ENCODE data around the gene ZNF816.

ZNF816 gene

DNA sequence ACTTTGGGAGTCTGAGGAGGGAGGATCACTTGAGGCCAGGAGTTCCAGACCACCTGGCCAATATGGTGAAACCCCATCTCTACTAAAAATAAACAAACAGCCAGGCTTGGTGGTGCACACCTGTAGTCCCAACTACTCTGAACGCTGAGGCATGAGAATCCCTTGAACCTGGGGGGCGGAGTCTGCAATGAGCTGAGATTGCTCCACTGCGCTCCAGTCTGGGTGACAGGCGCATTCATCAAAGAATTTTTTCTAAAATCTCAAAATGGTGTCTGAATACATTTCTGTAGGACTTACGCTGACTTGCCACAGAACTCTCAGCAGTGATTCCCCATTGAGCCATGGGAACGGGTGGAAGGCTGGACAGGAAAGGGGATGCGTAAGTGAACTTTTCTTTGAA lies 33.0 kb upstream of the ZNF816 start:
- Histone ChIP-seq H3K4me2 (ENCODE audit: low read depth, low read length) (no peak overlapping the region), H3K9me3 (replicated peaks; ENCODE audit: insufficient read depth, low read length) (no peaks in the 10 kb centered on the region), H3K36me3 (replicated peaks; ENCODE audit: insufficient read depth, low read length) (no peaks in the 10 kb centered on the region), H3K9ac (ENCODE audit: low read length) (no peak overlapping the region), H3K4me3 (ENCODE audit: low read length) (no peak overlapping the region), H3K4me1 (ENCODE audit: low read length) (no peaks in the 10 kb centered on the region), H2AFZ (ENCODE audit: low read length) (no peak overlapping the region), H4K20me1 (ENCODE audit: insufficient read depth, low read length) (no peaks in the 10 kb centered on the region), H3K79me2 (ENCODE audit: low read length) (no peaks in the 10 kb centered on the region), H3F3A (ENCODE audit: insufficient read depth, low read length) (no peaks in the 10 kb centered on the region), H3K9me2 (replicated peaks; ENCODE audit: insufficient read depth, low read length) (no peaks in the 10 kb centered on the region), H3K27me3 (replicated peaks; ENCODE audit: insufficient read depth, low read length) (no peaks in the 10 kb centered on the region), H3K27ac (ENCODE audit: low read length) (no peak overlapping the region)
- no peak for TF ChIP-seq EZH2 (optimal IDR thresholded peaks at IDR 0.05; ENCODE audit: low read depth, low read length)
- TF ChIP-seq, protein P1, sequence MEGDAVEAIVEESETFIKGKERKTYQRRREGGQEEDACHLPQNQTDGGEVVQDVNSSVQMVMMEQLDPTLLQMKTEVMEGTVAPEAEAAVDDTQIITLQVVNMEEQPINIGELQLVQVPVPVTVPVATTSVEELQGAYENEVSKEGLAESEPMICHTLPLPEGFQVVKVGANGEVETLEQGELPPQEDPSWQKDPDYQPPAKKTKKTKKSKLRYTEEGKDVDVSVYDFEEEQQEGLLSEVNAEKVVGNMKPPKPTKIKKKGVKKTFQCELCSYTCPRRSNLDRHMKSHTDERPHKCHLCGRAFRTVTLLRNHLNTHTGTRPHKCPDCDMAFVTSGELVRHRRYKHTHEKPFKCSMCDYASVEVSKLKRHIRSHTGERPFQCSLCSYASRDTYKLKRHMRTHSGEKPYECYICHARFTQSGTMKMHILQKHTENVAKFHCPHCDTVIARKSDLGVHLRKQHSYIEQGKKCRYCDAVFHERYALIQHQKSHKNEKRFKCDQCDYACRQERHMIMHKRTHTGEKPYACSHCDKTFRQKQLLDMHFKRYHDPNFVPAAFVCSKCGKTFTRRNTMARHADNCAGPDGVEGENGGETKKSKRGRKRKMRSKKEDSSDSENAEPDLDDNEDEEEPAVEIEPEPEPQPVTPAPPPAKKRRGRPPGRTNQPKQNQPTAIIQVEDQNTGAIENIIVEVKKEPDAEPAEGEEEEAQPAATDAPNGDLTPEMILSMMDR (IDR thresholded peaks at IDR 0.05; ENCODE audit: low read length): no peak
- TF ChIP-seq EZH2phosphoT487 (IDR thresholded peaks at IDR 0.05; ENCODE audit: low read length): no peak
- no peak for DNase-seq

DNA sequence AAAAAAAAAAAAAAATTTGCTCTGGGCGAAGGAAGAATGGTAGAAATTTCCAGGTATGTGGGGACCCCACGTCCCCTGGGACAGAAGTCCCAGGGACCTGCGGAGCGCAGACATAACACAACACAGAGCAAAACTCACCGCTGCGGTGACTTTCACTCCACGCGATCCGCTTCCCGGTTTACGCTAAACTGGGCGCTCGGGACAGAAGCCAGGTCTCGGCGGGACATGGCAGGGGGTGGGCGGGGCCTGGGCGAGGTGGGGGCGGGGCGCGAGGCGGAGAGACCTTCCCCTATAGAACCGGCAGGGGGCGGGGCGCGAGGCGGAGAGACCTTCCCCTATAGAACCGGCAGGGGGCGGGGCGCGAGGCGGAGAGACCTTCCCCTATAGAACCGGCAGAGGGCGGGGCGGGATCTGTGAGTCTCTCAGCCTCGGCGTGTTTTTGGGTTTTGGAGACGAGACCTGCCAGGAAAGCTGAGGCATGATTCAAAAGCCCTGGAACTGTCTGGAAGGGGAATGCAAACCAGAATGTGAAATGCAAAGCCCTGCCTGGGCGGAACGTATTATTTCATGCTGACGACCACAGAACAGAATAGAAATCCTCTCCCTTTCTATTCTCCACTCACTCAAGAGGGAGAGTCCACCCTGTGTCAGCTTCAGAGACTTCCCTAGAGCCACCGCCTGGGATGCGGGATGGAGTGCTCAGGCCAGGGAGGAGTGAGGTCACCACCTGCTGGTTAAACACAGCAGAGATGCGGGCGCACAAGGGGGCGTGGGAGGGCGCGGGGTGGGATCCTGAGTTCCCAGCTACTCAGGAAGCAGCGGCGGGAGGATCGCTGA lies 30.9 kb upstream of the ZNF816 start:
- no peaks in the 10 kb centered on the region for H3K9me2 ChIP-seq (replicated peaks; ENCODE audit: insufficient read depth, low read length)
- H3K27me3 ChIP-seq (replicated peaks; ENCODE audit: insufficient read depth, low read length): no peaks in the 10 kb centered on the region
- TF ChIP-seq EZH2phosphoT487 (IDR thresholded peaks at IDR 0.05; ENCODE audit: low read length) (no peak), EZH2 (optimal IDR thresholded peaks at IDR 0.05; ENCODE audit: low read depth, low read length) (no peak)
- TF ChIP-seq, protein P1 (IDR thresholded peaks at IDR 0.05; ENCODE audit: low read length): no peak
- H4K20me1 ChIP-seq (ENCODE audit: insufficient read depth, low read length): no peaks in the 10 kb centered on the region
- H3K27ac ChIP-seq (ENCODE audit: low read length): no peak overlapping the region
- H2AFZ ChIP-seq (ENCODE audit: low read length): no peak overlapping the region
- no peaks in the 10 kb centered on the region for H3K79me2 ChIP-seq (ENCODE audit: low read length)
- no peak overlapping the region for H3K9ac ChIP-seq (ENCODE audit: low read length)
- H3K4me3 ChIP-seq (ENCODE audit: low read length): no peak overlapping the region
- DNase-seq: no peak
- H3K4me2 ChIP-seq (ENCODE audit: low read depth, low read length): no peak overlapping the region
- H3K9me3 ChIP-seq (replicated peaks; ENCODE audit: insufficient read depth, low read length): no peaks in the 10 kb centered on the region
- H3F3A ChIP-seq (ENCODE audit: insufficient read depth, low read length): no peaks in the 10 kb centered on the region
- no peaks in the 10 kb centered on the region for H3K36me3 ChIP-seq (replicated peaks; ENCODE audit: insufficient read depth, low read length)
- no peaks in the 10 kb centered on the region for H3K4me1 ChIP-seq (ENCODE audit: low read length)

DNA sequence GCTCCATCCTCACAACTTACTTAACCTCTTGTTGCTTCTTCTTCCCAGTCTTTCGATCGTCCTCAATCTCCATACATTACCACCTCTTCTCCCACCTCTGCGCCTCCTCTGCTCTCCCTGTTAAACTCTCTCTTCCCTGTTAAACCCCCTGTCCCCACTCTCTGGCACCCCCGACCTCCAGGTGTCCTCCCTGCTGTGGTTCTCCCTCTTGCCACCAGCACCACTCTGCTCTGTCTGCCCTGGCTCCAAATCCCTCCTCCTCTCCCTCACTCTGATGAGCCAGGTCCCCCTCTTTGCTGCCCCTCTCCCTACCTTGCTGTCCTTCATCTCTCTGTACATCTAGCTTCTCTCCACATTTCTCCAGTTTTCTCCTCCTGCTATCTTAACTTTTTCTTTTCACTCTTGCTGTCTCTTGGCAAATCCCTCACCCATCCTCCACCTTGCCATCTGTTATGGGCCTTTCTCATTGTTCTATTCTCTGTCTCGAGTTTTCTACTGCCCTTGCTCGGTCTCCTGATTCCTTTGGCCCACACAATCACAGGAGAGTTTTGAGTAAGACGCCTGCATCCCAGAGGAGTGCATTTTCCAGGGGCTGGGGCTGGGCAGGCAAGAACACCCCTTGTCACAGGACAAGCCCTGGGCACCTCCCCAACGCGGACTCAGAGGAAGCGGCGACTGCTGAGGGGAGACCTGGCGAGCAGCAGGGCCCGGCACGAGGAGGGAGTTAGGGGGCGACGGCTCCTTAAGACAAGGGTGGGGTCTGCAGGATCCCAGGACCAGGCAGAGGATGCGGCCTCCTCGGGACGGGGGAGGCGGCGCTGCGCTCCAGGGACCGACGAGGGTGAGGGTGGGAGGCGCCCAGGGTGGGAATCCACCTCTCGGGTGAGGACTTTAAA lies 29.7 kb upstream of the ZNF816 start:
- Histone ChIP-seq H3K36me3 (replicated peaks; ENCODE audit: insufficient read depth, low read length) (no peaks in the 10 kb centered on the region), H3K79me2 (ENCODE audit: low read length) (no peaks in the 10 kb centered on the region), H3F3A (ENCODE audit: insufficient read depth, low read length) (no peaks in the 10 kb centered on the region), H3K27me3 (replicated peaks; ENCODE audit: insufficient read depth, low read length) (no peaks in the 10 kb centered on the region), H3K9ac (ENCODE audit: low read length) (no peak overlapping the region), H3K4me2 (ENCODE audit: low read depth, low read length) (no peak overlapping the region), H2AFZ (ENCODE audit: low read length) (no peak overlapping the region), H3K4me1 (ENCODE audit: low read length) (no peaks in the 10 kb centered on the region), H3K9me2 (replicated peaks; ENCODE audit: insufficient read depth, low read length) (no peaks in the 10 kb centered on the region), H3K9me3 (replicated peaks; ENCODE audit: insufficient read depth, low read length) (no peaks in the 10 kb centered on the region), H3K4me3 (ENCODE audit: low read length) (no peak overlapping the region), H3K27ac (ENCODE audit: low read length) (no peak overlapping the region), H4K20me1 (ENCODE audit: insufficient read depth, low read length) (no peaks in the 10 kb centered on the region)
- no peak for DNase-seq
- no peak for TF ChIP-seq EZH2phosphoT487 (IDR thresholded peaks at IDR 0.05; ENCODE audit: low read length)
- no peak for TF ChIP-seq EZH2 (optimal IDR thresholded peaks at IDR 0.05; ENCODE audit: low read depth, low read length)
- TF ChIP-seq, protein P1 (IDR thresholded peaks at IDR 0.05; ENCODE audit: low read length): no peak
